Stimulated activated CD4-positive, alpha-beta T cell treated with anti-CD3 and anti-CD28 coated beads, Interleukin-12 subunit alpha, Interleukin-12 subunit beta, amount 100 ng/mL, for 48 hours (primary cell): ENCODE measurements around the gene SPATA31A1.
"Not testable (repeated sequence)": the region's sequence is repeated elsewhere in the genome, so short reads cannot be mapped to it uniquely, and the experiment has no call there.

Experiments
- DNase-seq, 3 donors: peaks; one replicate each; pipeline ENCODE4 v3.0.0-alpha.2; 2020; ENCODE audit warnings: low read depth in 2 of 3, low spot score in 1 of 3

Gene SPATA31A1

GRCh38 chr9:39355369-39355768 lies at the start of gene SPATA31A1:
SPATA31A1 (plus strand) TSS chr9:39355669; CDS start chr9:39355731, 62 bp downstream.
- DNase-seq, result not testable (repeated sequence)

GRCh38 chr9:39407261-39408204 lies 52.1 kb downstream of the SPATA31A1 start:
- not testable (repeated sequence) for DNase-seq

- not testable (repeated sequence) for DNase-seq
These were observed 55.9 kb downstream of the SPATA31A1 start for GRCh38 chr9:39411254-39411940.
